HG02885 (cell line): ENCODE measurements around the gene PTPRN2.

Source experiments
- ATAC-seq: cut with Tn5 transposase; IDR thresholded peaks from one replicate; pipeline ENCODE4 v1.9.1; 2021; ENCODE audit warnings: mild to moderate bottlenecking; ENCODE audit not compliant: unreplicated experiment, poor library complexity

PTPRN2 gene

GRCh38 chr7:157839672-157840167 is 747.9 kb downstream of the PTPRN2 start:
- no peak for ATAC-seq

- ATAC-seq = no peak
Observed at GRCh38 chr7:157839226-157839625, 748.4 kb downstream of the PTPRN2 start.

GRCh38 chr7:157837561-157837960 is 750.1 kb downstream of the PTPRN2 start:
- no peak for ATAC-seq

GRCh38 chr7:157837047-157837446 is 750.6 kb downstream of the PTPRN2 start:
- no peak for ATAC-seq

GRCh38 chr7:157834501-157835163 is 753.0 kb downstream of the PTPRN2 start:
- ATAC-seq = no peak

- ATAC-seq = no peak
Observed at GRCh38 chr7:157832866-157833607, 754.6 kb downstream of the PTPRN2 start.

GRCh38 chr7:157832421-157832820 is 755.2 kb downstream of the PTPRN2 start:
- no peak for ATAC-seq

GRCh38 chr7:157832006-157832405 is 755.6 kb downstream of the PTPRN2 start:
- no peak for ATAC-seq

- no peak for ATAC-seq
Observed at GRCh38 chr7:157831143-157831905, 756.3 kb downstream of the PTPRN2 start.

GRCh38 chr7:157830331-157830730 is 757.3 kb downstream of the PTPRN2 start:
- no peak for ATAC-seq

GRCh38 chr7:157829491-157829890 is 758.1 kb downstream of the PTPRN2 start:
- ATAC-seq = no peak

GRCh38 chr7:157828881-157829280 is 758.7 kb downstream of the PTPRN2 start:
- no peak for ATAC-seq

GRCh38 chr7:157828190-157828589 is 759.4 kb downstream of the PTPRN2 start:
- ATAC-seq = no peak

- no peak for ATAC-seq
Observed at GRCh38 chr7:157827863-157828160, 759.8 kb downstream of the PTPRN2 start.

- ATAC-seq = no peak
Observed at GRCh38 chr7:157827045-157827862, 760.4 kb downstream of the PTPRN2 start.

- ATAC-seq = no peak
Observed at GRCh38 chr7:157826566-157826965, 761.1 kb downstream of the PTPRN2 start.

GRCh38 chr7:157825325-157825724 is 762.3 kb downstream of the PTPRN2 start:
- no peak for ATAC-seq

- no peak for ATAC-seq
Observed at GRCh38 chr7:157824819-157825121, 762.9 kb downstream of the PTPRN2 start.

GRCh38 chr7:157824011-157824818 is 763.4 kb downstream of the PTPRN2 start:
- ATAC-seq = no peak

GRCh38 chr7:157822688-157823031 is 765.0 kb downstream of the PTPRN2 start:
- ATAC-seq = no peak
